Astrocyte (in vitro differentiated cells and primary cell): ENCODE measurements around the gene KRTAP5-11.

Experiments used
- CTCF ChIP-seq: IDR thresholded peaks from 2 replicates; pipeline ENCODE4 v1.5.1; 2011; ENCODE audit warnings: low read depth, mild to moderate bottlenecking, inconsistent platforms, low read length, moderate library complexity; ENCODE audit not compliant: insufficient read depth
- EZH2 ChIP-seq: IDR thresholded peaks from 2 replicates; pipeline ENCODE4 v1.6.1; 2012; ENCODE audit warnings: mild to moderate bottlenecking, low read length, inconsistent platforms; ENCODE audit not compliant: insufficient read depth

- no peak for TF ChIP-seq CTCF
- no peak for TF ChIP-seq EZH2
Observed at GRCh38 chr11:71544525-71545214, 38.0 kb downstream of the KRTAP5-11 start.
